Endothelial cell (in vitro differentiated cells): Measurements from ENCODE around the gene BABAM2. TPM values are rescaled to one million over a fixed set of nuclear protein-coding genes. Genes with fewer than 3 reads are reported as not detected.
"Not testable (repeated sequence)": the region's sequence is repeated elsewhere in the genome, so short reads cannot be mapped to it uniquely, and the experiment has no call there.

Experiments
- DNase-seq: peaks from one replicate; pipeline ENCODE4 v3.0.0; 2021; ENCODE audit warnings: low spot score
- H3K27ac Mint-ChIP-seq: one replicate; pipeline ENCODE4 v1.8.0; 2021; ENCODE audit warnings: mixed read lengths, inconsistent platforms; ENCODE audit not compliant: unreplicated experiment
- H3K27me3 Mint-ChIP-seq: one replicate; pipeline ENCODE4 v1.8.0; 2021; ENCODE audit warnings: mild to moderate bottlenecking, moderate library complexity, mixed read lengths, inconsistent platforms; ENCODE audit not compliant: unreplicated experiment
- H3K36me3 Mint-ChIP-seq: one replicate; pipeline ENCODE4 v1.8.0; 2021; ENCODE audit warnings: mild to moderate bottlenecking, low read depth, mixed read lengths, inconsistent platforms; ENCODE audit not compliant: unreplicated experiment
- H3K4me1 Mint-ChIP-seq: one replicate; pipeline ENCODE4 v1.8.0; 2021; ENCODE audit warnings: mild to moderate bottlenecking, mixed read lengths, inconsistent platforms; ENCODE audit not compliant: unreplicated experiment
- H3K4me3 Mint-ChIP-seq: one replicate; pipeline ENCODE4 v1.8.0; 2021; ENCODE audit warnings: mild to moderate bottlenecking, mixed read lengths, inconsistent platforms; ENCODE audit not compliant: unreplicated experiment
- H3K9me3 Mint-ChIP-seq: one replicate; pipeline ENCODE4 v1.8.0; 2021; ENCODE audit warnings: mixed read lengths, inconsistent platforms; ENCODE audit not compliant: unreplicated experiment
- CTCF ChIP-seq: fragments of 200-600 bp; sonication (generic); IDR thresholded peaks from one replicate; pipeline ENCODE4 v1.5.0; 2021; ENCODE audit warnings: antibody characterized with exemption; ENCODE audit not compliant: unreplicated experiment
- total RNA-seq: library from RNA; stranded (reverse); fragmentation: NEBNext Ultra II Directional; extraction: Animal tissue kit (Norgen Biotek cat#: 25700); gene quantifications from one replicate; pipeline ENCODE4 v1.2.1, GENCODE V29; 2021; ENCODE audit not compliant: unreplicated experiment

BABAM2 gene
- total RNA-seq, 1 donor from 2014 or later, result 40.2 TPM

DNA sequence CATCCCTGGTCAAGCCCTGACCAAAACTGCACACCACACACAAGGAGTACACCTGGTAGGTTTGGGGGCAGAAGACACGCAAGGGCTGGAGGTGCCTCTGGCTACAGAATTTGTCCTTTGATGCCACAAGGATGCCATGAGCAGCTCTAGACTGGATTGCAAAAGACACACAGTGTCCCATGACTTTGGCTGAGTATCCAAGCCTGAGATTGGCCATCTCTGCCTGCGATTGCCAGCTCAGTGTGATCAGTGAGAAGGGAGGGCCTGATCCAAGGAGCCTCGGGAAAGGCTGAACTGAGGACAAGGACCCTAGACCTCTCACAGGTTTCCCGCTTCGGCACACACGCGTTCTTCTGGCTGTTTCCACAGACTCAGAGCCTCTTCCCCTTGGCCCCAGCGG is 442.2 kb downstream of the BABAM2 start:
- H3K27me3 Mint-ChIP-seq, result peaks cover 10% of the 10 kb centered on the region
- no peak overlapping the region for H3K27ac Mint-ChIP-seq
- no peaks in the 10 kb centered on the region for H3K4me1 Mint-ChIP-seq
- TF ChIP-seq CTCF, result no peak
- no peak for DNase-seq
- H3K4me3 Mint-ChIP-seq, result no peak overlapping the region
- H3K9me3 Mint-ChIP-seq, result no peaks in the 10 kb centered on the region
- peaks cover 6% of the 10 kb centered on the region for H3K36me3 Mint-ChIP-seq

DNA sequence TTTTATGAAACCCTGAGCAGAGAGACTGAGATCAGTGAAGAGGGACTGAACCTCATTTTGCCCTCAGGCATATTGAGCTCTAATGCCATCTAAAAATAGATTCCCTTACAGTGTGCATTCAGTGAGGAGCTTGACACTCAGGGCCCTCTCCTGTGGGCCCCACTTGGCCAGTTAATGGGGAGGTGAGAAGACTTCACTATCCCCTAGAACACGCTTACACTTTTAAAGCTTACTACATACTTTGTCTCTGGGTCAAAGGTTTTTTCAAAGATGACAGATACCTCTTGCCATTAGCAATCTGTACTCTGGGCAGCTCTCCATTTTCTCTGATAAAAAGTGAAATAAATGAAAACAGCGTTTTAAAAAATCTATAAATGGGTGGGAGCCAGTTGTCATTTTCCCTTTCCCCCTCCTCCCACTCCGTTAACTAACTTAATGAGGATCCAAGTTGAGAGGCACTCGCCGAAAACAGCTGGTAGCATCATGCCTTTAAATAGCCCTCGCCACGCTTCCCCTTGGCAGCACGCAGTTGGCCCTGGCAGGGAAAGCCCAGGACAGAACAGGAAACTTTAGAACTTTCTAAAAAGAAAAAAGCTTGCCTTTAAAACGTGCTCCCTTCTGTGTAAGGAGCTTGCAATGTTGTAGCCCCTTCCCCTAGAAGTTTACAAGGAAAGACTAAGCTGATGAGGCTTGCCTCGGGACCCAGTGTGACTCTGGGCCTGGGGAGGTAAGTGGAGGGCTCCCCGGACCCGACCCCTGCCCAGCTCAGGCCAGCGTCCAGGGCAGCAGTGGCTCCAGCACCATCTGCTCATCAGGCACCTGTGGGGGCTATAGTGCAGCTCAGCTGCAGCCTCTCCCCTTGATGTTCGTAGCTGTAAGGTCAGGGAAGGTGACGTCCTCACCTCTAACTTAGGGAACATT is 443.3 kb downstream of the BABAM2 start:
- Mint-ChIP-seq H3K4me1 (peaks cover 5% of the 10 kb centered on the region), H3K36me3 (no peaks in the 10 kb centered on the region), H3K4me3 (no peak overlapping the region), H3K27me3 (peaks cover 10% of the 10 kb centered on the region), H3K27ac (no peak overlapping the region), H3K9me3 (no peaks in the 10 kb centered on the region)
- no peak for DNase-seq
- no peak for TF ChIP-seq CTCF

GRCh38 chr2:28334527-28334894 is 444.0 kb downstream of the BABAM2 start:
- TF ChIP-seq CTCF, result no peak
- Mint-ChIP-seq H3K9me3 (no peaks in the 10 kb centered on the region), H3K27me3 (peaks cover 11% of the 10 kb centered on the region), H3K27ac (no peak overlapping the region), H3K4me1 (peaks cover 6% of the 10 kb centered on the region), H3K4me3 (no peak overlapping the region), H3K36me3 (no peaks in the 10 kb centered on the region)
- no peak for DNase-seq

DNA sequence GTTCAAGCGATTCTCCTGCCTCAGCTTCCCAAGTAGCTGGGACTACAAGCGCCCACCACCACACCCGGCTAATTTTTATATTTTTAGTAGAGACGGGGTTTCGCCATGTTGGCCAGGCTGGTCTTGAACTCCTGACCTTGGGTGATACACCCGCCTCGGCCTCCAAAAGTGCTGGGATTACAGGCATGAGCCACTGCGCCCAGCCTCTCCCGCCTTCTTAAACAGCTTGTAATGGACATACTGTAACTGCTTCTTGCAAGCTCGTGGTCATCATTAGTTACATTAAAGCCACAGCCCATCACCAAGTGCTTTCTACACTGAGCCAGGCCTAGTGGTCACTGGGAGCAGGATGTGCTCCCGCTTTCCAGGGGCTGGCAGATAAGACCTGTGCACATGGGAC is 444.7 kb downstream of the BABAM2 start:
- not testable (repeated sequence) for H3K36me3 Mint-ChIP-seq, H3K4me3 Mint-ChIP-seq, DNase-seq, H3K27ac Mint-ChIP-seq, H3K4me1 Mint-ChIP-seq, H3K9me3 Mint-ChIP-seq
- peaks cover 11% of the 10 kb centered on the region for H3K27me3 Mint-ChIP-seq

DNA sequence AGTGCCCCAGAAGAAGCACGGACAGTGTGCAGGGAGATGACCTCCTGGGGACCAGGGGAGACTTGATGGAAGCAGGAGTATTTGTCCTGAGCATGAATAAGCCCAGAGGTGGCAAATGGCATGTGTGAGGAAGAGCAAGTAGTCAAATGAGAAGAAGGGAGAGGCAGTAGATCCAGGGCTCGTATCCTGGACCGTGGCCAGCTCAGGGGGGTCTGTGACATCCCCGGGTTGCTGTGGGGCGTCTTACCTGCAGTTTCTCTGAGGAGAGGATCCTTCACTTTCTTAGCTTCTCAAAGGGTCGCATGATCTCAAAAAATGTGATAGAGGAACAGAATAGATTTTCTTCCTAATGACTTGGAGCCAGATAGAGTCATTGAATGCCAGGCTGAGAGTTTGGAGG is 445.1 kb downstream of the BABAM2 start:
- peaks cover 6% of the 10 kb centered on the region for H3K4me1 Mint-ChIP-seq
- TF ChIP-seq CTCF, result no peak

More for the DNA sequence above, 445.1 kb downstream of the BABAM2 start:
- DNase-seq, result no peak
- H3K36me3 Mint-ChIP-seq, result no peaks in the 10 kb centered on the region
- H3K4me3 Mint-ChIP-seq, result no peak overlapping the region
- H3K27me3 Mint-ChIP-seq, result peaks cover 11% of the 10 kb centered on the region
- H3K9me3 Mint-ChIP-seq, result no peaks in the 10 kb centered on the region
- H3K27ac Mint-ChIP-seq, result no peak overlapping the region
